ENCODE measurements around the gene CHST6.
"Not testable (repeated sequence)": the region's sequence is repeated elsewhere in the genome, so short reads cannot be mapped to it uniquely, and the experiment has no call there.

Gene CHST6

DNA sequence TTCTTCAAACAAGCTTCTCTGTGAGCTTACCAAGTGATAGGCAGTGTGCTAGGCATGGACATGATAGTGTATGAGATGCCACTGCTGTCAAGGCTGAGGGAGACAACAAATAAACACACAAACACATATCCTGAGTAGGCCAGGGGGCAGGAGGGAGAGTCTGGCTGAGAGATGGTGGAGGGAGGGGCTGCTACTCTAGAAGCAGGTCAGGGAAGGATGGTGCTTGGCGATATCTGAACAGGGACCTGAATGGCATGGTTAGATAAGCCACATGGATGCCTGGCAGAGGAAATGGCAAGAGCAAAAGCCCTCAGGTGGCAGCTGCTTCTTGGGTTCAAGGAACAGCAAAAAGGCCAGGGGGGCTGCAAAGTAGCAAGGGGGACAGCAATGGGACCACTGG lies 8.6 kb upstream of the CHST6 start:
- TF ChIP-seq, protein P1, sequence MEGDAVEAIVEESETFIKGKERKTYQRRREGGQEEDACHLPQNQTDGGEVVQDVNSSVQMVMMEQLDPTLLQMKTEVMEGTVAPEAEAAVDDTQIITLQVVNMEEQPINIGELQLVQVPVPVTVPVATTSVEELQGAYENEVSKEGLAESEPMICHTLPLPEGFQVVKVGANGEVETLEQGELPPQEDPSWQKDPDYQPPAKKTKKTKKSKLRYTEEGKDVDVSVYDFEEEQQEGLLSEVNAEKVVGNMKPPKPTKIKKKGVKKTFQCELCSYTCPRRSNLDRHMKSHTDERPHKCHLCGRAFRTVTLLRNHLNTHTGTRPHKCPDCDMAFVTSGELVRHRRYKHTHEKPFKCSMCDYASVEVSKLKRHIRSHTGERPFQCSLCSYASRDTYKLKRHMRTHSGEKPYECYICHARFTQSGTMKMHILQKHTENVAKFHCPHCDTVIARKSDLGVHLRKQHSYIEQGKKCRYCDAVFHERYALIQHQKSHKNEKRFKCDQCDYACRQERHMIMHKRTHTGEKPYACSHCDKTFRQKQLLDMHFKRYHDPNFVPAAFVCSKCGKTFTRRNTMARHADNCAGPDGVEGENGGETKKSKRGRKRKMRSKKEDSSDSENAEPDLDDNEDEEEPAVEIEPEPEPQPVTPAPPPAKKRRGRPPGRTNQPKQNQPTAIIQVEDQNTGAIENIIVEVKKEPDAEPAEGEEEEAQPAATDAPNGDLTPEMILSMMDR (IDR thresholded peaks at IDR 0.05; ENCODE audit: control insufficient read depth, insufficient read depth, low read depth, low read length, missing control alignments): no peak
- H3K4me3 ChIP-seq (ENCODE audit: control insufficient read depth, low read depth, low read length): no peak overlapping the region
- no peak for DNase-seq (ENCODE audit: low read depth)

DNA sequence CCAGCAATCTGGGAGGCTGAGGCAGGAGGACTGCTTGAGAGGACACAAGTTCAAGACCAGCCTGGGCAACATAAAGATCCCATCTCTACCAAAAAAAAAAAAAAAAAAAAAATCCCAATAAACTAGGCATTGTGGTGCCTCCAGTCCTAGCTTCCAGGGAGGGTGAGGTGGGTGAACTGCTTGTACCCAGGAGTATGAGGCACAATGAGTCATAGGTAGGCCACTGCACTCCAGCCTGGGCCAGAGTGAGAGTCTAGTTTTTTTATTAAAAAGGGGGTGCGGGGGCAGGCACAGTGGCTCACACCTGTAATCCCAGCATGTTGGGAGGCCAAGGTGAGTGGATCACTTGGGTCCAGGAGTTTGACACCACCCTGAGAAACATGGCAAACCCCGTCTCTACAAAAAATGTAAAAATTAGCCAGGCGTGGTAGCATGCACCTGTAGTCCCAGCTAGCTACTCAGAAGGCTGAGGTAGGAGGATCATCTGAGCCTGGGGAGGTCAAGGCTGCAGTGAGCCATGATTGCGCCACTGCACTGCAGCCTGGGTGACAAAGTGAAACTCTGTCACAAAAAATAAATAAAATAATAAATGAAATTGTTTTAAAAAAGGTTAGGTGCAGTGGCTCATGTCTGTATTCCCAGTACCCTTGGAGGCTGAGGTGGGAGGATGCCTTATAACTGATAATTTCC lies 7.8 kb upstream of the CHST6 start:
- TF ChIP-seq, protein P1 (IDR thresholded peaks at IDR 0.05; ENCODE audit: control insufficient read depth, insufficient read depth, low read depth, low read length, missing control alignments): no peak

DNA sequence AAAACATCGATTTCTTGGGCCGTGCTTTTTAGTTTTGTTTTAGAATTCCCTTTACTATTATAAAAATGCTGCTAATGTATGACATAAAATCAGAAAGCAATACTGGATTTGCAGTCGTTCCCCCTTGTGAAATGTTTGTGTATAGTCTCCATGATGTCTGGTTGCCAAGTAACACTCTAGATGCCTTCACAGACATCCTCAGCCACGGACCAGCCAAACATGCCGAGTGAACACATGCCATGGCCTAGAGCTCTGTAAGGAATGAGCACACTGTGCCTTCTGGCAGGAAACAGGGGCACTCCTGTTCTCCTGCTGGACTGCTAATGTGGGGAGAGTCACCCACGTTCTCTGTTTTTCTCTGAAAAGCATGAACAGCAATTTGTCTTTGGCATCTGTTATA lies 6.6 kb upstream of the CHST6 start:
- not testable (repeated sequence) for H3K4me3 ChIP-seq (ENCODE audit: control insufficient read depth, low read depth, low read length); DNase-seq (ENCODE audit: low read depth)

More for the DNA sequence above, 7.8 kb upstream of the CHST6 start:
- no peak overlapping the region for H3K4me3 ChIP-seq (ENCODE audit: control insufficient read depth, low read depth, low read length)
- no peak for DNase-seq (ENCODE audit: low read depth)

DNA sequence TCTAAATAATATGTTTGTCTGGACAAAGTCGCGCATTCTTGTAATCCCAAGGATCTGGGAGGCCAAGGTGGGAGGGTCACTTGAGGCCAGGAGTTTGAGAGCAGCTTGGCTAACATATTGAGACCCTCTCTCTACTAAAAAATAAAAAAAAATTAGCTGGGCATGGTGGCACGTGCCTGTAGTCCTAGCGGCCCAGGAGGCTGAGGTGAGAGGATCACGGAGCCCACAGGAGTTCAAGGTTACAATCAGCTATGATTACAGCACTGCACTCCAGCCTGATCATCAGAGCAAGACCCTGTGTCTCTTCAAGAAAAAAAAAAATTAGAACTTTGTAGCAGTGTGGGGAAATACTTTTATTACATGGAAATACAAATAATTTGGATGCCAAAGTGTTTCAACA lies 6.1 kb upstream of the CHST6 start:
- TF ChIP-seq, protein P1 (IDR thresholded peaks at IDR 0.05; ENCODE audit: control insufficient read depth, insufficient read depth, low read depth, low read length, missing control alignments): no peak
- H3K4me3 ChIP-seq (ENCODE audit: control insufficient read depth, low read depth, low read length): no peak overlapping the region
- no peak for DNase-seq (ENCODE audit: low read depth)

DNA sequence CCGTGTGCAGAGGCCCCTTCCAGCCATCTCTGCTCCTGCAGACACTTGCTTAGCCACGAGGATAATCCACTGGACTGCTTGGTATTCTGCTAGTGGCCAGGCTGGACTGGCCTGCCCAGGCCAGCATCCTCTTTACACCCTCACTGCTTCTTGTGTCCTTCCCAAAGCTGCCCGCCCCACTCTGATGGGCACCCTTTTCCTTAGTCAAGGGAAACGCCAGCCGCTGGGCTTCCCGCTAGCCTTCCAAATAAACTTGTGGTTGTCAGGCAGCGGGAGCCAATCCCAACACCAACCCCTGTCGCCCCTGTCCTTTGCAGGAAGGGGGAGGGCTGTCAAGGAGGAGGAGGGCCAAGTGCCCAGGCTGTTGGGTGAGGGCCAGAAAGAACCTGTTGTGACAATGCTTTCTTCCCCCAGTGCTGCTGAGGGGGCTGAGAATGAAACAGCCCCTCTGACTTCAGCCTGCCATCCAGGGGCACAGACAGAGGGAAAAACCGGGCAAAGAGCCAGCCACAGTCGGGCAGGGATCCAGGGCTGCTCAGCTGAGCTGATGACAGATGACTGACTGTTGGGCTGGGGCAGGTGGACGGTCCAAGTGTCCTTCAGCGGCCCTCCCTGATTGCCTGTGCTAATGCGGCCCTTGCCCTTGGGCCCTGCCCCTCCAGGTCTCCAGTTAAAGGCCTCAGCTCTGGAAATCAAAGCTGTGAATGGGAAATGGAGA lies 3.5 kb upstream of the CHST6 start:
- H3K4me3 ChIP-seq (ENCODE audit: control insufficient read depth, low read depth, low read length); DNase-seq (ENCODE audit: low read depth): not testable (repeated sequence)

DNA sequence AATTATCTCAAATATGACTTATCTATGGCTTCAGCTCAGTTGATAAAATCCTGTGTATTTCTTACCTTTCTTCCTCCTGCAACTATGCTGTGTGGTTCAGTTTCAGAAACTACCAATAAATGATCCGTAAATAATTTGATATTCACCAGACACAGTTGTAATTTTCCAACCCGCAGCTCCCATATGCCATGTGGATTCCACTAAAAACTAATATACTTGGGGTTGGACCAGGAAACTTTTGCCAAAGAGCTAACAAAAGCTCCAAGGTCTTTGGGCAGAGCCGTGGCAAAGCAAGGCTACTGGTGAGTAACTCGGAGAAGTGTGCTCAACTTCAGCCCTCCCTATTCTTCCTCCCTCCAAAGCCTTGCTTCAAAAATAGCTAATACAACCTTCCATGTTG lies 2.3 kb upstream of the CHST6 start:
- DNase-seq (ENCODE audit: low read depth): no peak
- TF ChIP-seq, protein P1 (IDR thresholded peaks at IDR 0.05; ENCODE audit: control insufficient read depth, insufficient read depth, low read depth, low read length, missing control alignments): no peak
- no peak overlapping the region for H3K4me3 ChIP-seq (ENCODE audit: control insufficient read depth, low read depth, low read length)

DNA sequence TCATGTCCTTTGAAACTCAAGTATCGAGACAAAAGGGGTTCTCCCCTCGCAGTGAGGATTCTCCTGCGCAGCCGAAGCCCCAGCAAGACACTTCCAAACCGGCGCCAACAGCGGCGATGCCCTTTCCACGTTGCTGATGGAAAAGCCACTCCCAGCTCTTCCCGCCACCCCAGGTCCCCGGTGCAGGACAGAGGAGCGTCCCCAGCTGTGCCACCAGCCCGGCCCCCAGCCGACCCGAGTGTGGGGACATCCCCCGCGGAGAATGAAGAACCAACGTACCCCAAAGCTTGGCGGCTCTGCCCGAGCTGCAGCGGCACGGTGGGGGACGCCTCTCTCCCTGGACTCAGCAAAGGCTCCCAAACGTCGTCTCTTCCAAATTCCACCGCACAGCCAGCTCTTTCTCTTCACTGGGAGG lies 573 bp downstream of the CHST6 start:
- no peak for DNase-seq (ENCODE audit: low read depth)
- TF ChIP-seq, protein P1 (IDR thresholded peaks at IDR 0.05; ENCODE audit: control insufficient read depth, insufficient read depth, low read depth, low read length, missing control alignments): no peak
- H3K4me3 ChIP-seq (ENCODE audit: control insufficient read depth, low read depth, low read length): peak overlapping the region; percentile 54

Data from AG09309 (cell line).